IPS-11a (cell line): ENCODE results near the gene PTAR1.
A peak's percentile ranks its signal among the peaks of the same experiment; 100 is the strongest.
"Not testable (repeated sequence)": the region's sequence is repeated elsewhere in the genome, so short reads cannot be mapped to it uniquely, and the experiment has no call there.

Experiments
- H3K4me3 ChIP-seq: one replicate; pipeline ENCODE4 v1.5.1; 2013; ENCODE audit warnings: low read depth, low read length, control low read depth

Gene PTAR1

DNA sequence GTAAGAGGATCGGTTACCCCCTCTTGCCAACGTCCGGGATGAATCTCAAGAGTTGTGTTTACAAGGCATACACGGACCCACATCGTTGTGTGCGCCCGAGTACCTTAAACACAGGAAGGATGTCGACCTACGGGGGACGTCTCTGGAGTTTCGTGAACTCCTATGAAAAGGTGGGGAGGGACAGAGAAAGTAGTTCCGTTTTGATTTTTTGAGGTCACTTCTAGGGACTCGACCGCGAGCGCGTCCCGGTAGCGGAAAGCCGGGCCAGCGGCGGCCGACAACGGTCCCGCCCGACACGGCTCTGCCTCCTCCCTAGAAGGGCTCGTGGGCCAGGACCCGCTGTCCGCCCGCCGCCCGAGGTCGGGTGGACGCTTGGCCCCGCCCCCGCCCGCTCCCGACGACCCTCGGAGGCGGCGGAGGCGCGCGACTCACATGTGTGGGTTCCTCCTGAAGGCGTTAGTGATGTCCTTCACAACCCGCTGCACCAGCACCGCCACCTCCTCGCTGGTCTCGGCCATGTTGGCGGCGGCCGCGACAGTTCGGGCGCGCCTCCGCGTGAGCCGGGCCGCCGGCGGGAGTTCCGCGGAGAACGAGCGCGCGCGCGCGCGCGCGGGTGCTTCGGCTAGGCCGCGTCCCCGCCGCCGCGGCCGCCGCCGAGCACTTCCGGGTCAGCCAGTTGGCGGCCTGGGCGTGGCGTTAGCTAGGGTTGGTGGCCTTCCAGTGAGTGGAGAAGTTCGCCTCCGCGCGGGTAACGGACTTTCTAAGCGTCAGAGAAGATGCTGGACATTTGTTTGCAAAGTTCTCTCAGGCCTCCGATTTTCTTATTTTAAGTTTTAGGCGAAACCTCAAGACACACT, at the start of gene PTAR1:
PTAR1 (minus strand) TSS at position 591 of the 857 bp plus-strand sequence; CDS start at position 518, 73 bp downstream.
- H3K4me3 ChIP-seq, result peak within 1 kb of the TSS; percentile 93

DNA sequence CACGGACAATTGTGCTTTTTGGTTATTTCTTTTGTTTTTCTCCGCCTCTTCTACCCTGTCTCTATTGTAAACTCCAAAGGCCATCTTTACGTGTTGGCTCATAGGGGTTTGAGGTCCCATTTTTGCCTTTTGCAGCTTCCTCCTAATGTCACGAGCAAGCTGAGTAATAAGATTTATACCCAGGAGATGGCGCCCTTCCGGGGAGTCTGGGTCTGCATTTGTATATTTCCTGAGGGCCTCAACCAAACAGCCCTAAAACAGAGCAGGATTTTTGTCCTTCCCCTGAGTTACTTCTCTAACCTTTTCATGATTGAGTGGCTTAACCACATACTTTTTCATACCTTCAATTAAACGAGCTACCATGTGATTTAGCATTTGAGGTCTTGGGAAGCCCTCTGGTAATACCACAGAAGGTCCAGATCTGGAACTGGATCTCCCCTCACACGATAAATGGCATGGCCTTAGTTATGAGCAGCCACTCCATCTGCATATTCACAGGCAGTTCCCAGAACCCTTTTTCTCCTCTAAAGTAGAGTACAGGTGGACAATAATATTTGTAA, 49.6 kb upstream of the PTAR1 start:
- H3K4me3 ChIP-seq, result no peak overlapping the region

GRCh38 chr9:69806627-69807026, 46.8 kb upstream of the PTAR1 start:
- H3K4me3 ChIP-seq, result no peak overlapping the region

GRCh38 chr9:69805962-69806515, 46.2 kb upstream of the PTAR1 start:
- H3K4me3 ChIP-seq, result no peak overlapping the region

DNA sequence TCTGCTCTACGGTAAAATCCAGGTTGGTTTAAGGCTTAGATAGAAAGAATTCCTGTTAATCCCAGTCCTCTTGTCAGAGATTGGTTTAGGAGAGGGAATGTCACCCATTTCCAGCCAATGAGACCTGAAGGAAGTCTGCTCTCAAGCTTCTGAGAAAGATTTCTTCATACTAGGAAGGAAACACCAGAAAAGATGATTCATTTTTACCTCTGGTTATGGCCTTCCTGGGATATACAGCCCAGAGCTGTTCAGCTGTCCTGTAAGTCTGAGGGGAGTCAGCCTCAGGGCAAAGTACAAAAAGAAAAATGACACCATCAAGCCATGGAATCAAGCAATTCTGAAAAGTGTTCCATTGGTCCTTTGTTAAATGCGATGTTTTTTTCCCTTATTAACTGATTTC, 42.2 kb upstream of the PTAR1 start:
- H3K4me3 ChIP-seq, result no peak overlapping the region

DNA sequence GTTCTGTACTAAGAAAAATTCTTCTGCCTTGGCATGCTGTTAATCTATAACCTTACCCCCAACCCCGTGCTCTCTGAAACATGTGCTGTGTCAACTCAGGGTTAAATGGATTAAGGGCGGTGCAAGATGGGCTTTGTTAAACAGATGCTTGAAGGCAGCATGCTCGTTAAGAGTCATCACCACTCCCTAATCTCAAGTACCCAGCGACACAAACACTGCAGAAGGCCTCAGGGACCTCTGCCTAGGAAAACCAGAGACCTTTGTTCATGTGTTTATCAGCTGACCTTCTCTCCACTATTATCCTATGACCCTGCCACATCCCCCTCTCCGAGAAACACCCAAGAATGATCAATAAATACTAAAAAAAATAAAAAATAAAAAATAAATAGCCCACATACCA, 40.2 kb upstream of the PTAR1 start:
- not testable (repeated sequence) for H3K4me3 ChIP-seq

DNA sequence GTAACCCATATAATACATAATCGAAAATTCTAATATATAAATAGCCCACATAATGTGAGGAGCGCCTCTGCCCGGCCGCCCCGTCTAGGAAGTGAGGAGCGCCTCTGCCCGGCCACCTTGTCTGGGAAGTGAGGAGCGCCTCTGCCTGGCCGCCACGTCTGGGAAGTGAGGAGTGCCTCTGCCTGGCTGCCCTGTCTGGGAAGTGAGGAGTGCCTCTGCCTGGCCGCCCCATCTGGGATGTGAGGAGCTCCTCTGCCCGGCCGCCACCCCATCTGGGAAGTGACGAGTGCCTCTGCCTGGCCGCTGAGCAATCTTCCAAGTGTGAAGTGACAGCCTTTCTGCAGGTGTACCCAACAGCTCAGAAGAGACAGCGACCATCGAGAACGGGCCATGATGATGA, 39.7 kb upstream of the PTAR1 start:
- not testable (repeated sequence) for H3K4me3 ChIP-seq

DNA sequence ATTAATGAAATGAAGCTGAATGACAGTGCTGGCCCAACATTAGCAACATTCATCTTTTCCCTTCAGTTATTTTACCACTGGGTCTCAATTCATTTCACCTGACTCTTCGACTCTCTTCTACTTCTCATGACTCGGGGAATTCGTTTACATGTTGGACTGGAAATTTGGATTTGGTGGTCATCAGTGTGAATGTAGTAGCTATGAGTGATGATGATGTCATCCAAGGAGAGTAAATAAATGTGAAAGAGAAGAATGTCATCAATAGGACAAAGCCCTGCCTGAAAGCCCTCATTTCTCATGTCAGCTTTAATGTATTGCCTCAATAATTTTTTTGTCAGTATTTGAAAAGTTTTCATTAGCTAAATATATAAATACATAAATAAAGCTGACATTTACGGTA, 38.9 kb upstream of the PTAR1 start:
- H3K4me3 ChIP-seq, result no peak overlapping the region

DNA sequence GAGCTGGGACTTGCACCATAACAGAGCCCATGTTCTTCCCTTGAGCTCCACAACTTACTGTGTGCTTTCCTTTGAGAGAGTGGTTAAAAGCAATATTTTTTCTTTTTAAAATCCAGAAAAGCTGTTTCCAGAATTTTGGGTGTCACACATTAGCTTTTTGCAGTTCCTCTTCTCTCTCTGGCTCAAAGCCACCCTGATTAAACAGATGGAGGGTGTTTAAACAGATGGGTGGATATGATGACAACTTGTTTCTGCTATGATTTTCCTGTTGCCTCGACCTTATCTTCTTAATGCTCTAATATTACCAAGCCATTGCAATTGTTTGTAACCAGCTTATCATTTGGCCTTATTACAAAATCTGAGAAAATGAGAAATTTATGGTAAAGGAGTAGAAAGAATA, 37.9 kb upstream of the PTAR1 start:
- H3K4me3 ChIP-seq, result no peak overlapping the region

- no peak overlapping the region for H3K4me3 ChIP-seq
Observed at GRCh38 chr9:69794356-69794755, 34.5 kb upstream of the PTAR1 start.

GRCh38 chr9:69785757-69786156, 25.9 kb upstream of the PTAR1 start:
- H3K4me3 ChIP-seq, result no peak overlapping the region

- H3K4me3 ChIP-seq, result no peak overlapping the region
Observed at GRCh38 chr9:69773258-69773657, 13.4 kb upstream of the PTAR1 start.

DNA sequence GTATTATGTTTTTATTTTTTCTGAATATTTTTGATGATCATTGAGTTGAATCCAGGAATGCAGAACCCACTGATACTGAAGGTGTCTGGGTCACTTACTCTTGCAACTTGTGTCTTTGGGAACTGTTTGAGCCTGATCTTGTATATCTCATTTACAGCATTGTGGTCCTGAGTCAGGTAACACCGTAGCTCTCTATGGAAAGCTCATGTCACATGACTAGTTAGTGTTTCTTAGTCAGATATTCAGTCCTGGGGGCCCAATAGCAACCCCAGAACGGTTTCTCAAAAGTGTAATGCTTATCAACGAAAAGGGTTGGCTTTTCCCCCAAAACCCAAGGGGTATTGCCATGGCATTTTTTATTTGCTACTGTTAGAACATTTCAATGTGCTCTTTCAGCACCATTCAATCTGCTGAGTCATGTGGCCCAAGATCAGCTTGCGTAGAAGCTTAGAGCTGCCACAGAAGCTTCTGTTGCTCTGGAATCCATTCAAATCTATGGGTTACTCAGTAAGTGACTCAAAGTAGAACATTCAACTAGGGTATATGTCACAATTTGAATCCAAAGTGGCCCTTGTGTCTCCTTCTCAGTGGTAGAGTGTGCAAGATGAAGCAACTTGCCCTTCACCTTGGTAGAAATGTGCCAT, 12.1 kb upstream of the PTAR1 start:
- no peak overlapping the region for H3K4me3 ChIP-seq

GRCh38 chr9:69768716-69769115, 8.9 kb upstream of the PTAR1 start:
- no peak overlapping the region for H3K4me3 ChIP-seq

DNA sequence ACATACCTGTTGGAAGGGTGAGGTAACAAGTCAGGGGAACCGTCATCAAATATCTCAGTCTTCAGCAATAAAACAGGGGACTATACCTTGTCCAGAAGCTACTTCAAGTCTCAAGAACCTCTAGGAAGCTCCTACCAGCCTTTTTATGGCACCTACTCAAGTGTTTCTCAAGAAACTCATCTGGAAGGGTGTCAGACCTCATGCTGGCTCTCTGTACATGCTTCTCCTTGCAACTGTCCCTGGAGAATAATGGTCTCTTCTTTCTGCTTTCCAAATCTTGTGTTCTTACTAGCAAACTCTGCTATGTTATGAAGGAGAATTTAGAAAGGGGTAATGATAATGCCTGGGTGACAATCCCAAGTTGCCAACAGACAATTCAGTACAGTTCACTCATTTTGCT, 8.3 kb upstream of the PTAR1 start:
- no peak overlapping the region for H3K4me3 ChIP-seq

DNA sequence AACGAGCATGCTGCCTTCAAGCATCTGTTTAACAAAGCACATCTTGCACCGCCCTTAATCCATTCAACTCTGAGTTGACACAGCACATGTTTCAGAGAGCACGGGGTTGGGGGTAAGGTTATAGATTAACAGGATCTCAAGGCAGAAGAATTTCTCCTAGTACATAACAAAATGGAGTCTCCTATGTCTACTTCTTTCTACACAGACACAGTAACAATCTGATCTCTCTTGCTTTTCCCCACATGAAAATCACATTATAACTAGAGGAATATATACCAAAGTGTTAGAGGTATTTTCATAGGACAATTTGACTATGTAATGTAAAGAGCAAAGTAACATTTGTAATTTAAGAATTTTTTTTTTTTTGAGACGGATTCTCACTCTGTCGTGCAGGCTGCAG, 4.1 kb upstream of the PTAR1 start:
- H3K4me3 ChIP-seq, result not testable (repeated sequence)

- no peak overlapping the region for H3K4me3 ChIP-seq
Observed at GRCh38 chr9:69762527-69762926, 2.7 kb upstream of the PTAR1 start.

GRCh38 chr9:69760278-69760610, 433 bp upstream of the PTAR1 start:
- peak overlapping the region; percentile 31 for H3K4me3 ChIP-seq

GRCh38 chr9:69759021-69759420, 790 bp downstream of the PTAR1 start:
- H3K4me3 ChIP-seq, result peak overlapping the region; percentile 93

DNA sequence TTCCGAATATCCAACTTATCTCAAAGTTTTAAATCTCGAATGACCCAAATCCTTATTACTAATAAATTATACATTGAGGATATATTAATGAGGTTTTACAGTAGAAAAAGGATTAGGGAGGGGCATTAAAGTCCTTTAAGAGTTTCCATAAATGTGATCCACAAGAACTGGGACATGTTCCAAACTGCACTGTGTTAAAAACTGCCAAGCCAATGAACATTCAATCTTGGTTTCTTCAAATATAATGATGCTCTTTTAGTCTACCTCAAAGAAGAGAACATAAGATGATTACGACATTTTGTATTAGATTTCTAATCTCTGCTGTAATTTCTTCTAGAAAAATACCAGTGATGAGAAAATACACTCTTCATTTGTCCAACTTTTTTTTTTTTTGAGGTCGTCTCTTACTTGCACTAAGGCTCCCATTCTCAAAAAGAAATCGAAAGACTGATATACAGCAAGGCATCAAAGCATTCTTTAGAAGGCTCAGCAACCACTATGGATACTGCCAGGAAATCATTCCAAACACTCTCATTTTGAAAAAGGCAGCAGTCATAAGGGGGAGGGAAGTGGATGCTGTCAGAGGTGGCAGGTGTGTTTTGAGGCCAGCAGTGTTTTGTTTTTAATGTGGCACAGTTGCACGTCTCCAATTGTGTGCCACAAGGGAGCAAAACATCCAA, 1.7 kb downstream of the PTAR1 start:
- H3K4me3 ChIP-seq, result peak overlapping the region; percentile 15

- no peak overlapping the region for H3K4me3 ChIP-seq
Observed at GRCh38 chr9:69755205-69755604, 4.6 kb downstream of the PTAR1 start.
